ELF-1 (cell line): Measurements from ENCODE around the gene ITPKC.

Source experiments
- DNase-seq: peaks from one replicate; pipeline ENCODE4 v3.0.0-alpha.2; 2016; ENCODE audit warnings: low read depth, low spot score

The ITPKC gene

DNA sequence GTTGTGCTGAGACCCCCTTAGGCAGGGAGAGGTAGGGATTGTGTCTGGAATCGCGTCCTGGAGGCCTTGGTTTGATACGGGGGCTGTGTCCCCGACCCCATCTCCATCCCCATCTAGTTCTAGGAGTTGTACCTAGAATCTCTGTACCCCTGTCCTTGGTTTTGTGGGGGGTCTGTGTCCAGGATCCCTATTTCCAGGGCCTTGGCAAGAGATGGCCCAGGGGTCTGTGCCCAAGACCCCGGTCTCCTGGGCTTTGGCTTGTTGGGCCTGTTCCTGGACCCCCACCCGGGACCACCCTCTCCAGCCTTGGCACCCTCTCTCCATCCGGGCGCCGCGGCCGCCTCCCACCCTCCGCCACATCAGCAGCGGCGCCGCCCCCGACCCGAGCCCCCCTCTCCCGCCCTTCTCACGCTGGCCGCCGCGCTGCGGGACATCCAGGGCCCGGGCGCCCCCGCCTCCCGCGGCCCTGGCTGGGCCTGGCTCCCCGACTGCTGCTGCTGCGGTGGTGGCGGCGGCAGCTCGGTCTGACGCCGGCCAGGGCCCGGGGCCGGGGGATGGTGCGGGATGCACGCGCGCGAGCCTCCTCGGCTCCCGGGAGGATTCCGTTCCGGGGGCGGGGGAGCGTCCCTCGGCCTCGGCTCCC is 26.7 kb upstream of the ITPKC start, which contains the start of gene NUMBL:
Gene NUMBL (minus strand): TSS at position 602 of the 643 bp plus-strand sequence. CDS start 168 bp downstream, at position 434.
- peak; percentile 32 for DNase-seq

DNA sequence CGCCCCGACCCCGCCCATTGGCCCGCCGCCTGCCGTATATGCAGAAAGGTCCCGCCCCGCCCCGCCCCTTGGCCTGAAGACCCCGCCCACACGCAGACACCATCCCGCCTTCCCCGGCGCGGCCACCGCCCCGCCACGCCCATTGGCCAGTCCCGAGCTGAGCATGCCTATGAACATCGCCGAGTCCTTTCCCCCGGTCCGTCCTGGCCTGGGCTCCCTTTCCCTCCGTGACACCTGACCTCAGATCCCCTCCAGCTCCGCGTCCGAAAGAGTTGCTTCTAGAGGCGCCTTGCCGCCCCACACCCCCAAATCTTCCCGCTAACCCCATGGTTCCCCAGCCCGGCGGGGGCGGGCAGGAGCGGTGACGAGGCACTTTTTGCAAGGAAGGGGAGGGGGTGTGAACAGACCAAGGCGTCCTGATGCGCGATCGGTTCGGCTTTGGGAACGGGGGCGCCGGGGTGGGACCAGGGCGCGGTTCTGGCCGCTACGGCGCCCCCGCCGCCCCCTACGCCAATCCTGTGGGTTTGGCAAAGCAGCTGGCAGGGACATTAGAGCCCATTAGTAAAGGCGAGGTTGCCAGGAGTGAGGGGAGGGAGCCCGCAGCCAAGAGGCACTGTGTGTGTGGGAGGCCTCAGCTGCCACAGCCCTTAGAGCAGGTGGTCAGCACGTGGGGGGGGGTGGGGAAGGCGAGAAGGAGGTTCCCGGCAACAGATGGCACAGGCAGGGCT is 26.1 kb upstream of the ITPKC start:
- DNase-seq: peak; percentile 91

- DNase-seq: peak; percentile 15
Measured at GRCh38 chr19:40691421-40692211, 25.3 kb upstream of the ITPKC start.

- DNase-seq: no peak
Measured at GRCh38 chr19:40692212-40692551, 24.7 kb upstream of the ITPKC start.

DNA sequence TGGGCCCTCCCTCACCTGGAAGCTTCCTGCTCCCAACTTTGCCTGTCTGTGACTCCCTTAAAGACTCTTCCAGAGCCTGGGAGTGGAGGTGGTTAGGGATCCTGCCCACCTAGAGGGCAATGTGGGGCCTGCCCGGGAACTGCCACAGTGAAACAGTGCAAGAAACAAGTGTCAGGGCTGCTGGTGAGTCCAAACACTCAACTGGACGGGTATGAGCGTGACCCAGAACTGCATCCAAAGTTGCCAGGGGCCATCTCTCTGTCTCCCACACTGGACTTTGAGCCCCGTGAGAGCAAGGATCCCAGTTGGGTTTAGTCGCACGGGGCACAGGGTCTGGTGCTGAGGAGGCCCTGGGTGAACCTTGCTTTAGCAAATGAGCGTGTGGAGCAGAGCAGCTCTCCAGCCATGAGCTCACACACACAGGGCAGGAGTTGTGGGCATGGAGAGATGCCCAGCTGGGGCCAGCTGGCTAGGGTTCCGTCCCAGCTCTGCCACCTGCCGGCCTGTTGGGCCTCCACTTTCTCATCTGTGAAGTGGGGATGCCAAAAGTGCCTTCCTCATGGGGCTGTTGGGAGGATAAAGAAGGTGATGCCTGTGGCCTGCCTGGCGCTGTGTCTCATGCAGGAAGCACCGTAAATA is 23.6 kb upstream of the ITPKC start:
- no peak for DNase-seq

DNA sequence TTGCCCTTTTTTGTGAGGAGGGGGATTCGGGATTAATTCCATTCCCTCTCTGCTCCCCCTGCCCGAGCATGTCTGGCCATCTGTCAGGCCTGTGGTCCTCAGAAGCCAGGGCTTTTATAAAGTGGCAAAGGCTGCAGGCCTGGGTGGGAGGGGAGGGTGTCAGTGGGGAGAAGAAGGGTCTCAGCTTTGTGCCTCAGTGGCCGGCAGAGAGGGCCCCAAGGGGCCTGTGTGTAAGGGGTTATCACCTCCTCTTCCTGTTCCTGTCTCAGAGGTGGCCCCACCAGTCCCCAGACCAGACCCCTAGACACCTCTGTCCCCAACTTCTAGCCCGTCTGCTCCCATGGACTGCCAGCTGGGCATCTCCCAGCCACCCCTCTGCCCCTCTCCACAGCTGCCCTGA is 23.0 kb upstream of the ITPKC start:
- no peak for DNase-seq

DNA sequence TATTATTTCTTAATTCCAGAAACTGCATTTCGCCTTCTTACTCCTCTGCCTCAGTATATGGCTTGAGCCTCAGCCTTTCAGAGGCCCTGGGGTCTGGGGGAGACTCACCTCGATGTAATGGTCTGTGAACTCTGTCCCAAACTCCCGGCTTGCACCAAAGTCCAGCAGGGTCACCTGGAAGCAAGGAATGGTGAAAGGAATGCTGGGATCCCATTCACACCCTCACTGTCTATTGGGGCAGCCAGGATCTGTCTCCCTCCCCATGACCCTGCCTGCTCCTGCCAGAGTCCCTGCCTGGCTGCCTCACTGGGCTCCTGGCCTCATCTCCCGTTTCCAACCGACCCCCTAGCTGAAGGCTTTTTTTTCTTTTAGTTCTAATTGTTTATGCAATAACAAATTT is 21.0 kb upstream of the ITPKC start:
- no peak for DNase-seq

- no peak for DNase-seq
Measured at GRCh38 chr19:40697007-40697406, 19.9 kb upstream of the ITPKC start.

DNA sequence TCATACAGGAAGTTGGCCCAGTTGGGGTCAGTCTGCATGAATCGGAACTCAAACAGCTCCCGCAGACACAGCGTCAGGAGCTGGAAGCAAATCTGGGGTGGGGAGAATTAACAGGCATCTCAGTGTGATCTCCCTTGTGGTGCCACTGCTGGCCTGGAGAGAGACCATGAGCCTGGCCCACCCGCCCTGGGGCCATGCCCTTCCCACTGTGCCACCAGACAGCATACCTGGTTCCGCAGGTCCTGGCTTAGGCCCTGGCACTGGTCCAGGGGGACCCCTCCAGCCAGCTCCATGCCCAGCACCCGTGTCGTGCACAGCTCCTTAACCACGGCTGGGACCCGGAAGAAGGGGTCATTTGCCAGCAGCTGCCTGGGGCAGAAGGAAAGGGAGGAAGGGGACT is 16.8 kb upstream of the ITPKC start:
- DNase-seq: no peak

DNA sequence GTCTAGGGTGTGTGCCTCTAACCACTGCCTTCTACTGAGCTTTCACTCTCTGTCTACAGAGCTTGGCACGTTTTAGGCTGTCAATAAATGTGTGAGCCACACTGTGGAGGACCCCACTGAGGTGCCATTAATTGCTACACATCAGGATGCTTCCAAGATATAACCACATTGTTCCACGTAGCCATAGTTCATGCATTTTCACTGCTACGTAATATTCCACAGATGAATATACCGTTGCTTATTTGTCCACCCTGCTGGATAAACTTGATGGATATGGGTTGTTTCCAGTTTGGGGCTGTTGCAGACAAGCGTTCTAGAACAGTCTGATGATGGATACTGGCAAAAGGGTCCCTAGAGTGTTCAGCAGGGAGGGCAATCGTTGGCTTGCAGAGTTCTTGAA is 15.2 kb upstream of the ITPKC start:
- no peak for DNase-seq

DNA sequence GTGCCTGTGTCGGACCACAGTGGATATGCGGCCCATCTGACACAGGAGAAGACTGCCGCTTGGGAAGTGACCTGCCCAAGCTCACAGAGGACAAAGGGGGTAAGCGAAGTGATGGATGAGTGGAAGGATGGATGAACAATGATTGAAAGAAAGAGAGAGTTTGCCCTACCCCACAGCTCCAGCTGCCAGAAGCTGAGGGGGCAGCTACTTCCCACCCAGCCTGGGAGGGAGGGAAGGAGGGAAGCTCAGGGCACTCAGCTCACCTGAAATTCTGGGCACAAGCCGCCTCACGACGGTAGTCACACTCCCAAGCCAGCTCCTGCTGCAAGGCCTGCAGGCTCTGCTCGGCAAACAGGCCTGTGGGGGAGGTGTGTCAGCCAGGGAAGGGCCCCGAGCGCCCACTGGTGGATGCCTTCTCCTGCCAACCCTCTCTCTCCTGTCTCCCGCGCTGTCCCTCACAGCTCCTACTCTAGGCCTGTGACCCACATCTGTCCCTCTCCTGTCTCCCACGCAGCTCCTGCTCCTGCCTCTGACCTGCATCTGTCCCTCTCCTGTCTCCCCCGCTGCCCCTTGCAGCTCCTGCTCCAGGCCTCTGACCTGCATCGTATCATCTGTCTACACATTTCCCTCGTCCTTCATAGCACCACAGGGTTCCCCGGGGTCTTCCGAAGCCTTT is 14.4 kb upstream of the ITPKC start:
- DNase-seq: peak; percentile 88

GRCh38 chr19:40703029-40703755 is 13.7 kb upstream of the ITPKC start:
- no peak for DNase-seq

- no peak for DNase-seq
Measured at GRCh38 chr19:40704491-40705361, 12.2 kb upstream of the ITPKC start.

DNA sequence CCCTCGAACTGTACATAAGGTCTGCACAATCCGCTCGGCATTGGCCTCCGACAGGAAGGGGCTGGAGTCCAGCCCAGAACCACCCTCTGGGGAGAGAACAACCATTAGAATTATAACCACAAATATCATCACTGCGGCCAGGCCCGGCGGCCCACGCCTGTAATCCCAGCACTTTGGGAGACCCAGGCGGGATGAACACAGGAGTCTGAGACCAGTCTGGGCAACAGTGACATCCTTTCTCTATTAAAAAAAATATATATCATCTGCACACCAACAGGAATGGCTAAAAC is 11.6 kb upstream of the ITPKC start:
- no peak for DNase-seq

DNA sequence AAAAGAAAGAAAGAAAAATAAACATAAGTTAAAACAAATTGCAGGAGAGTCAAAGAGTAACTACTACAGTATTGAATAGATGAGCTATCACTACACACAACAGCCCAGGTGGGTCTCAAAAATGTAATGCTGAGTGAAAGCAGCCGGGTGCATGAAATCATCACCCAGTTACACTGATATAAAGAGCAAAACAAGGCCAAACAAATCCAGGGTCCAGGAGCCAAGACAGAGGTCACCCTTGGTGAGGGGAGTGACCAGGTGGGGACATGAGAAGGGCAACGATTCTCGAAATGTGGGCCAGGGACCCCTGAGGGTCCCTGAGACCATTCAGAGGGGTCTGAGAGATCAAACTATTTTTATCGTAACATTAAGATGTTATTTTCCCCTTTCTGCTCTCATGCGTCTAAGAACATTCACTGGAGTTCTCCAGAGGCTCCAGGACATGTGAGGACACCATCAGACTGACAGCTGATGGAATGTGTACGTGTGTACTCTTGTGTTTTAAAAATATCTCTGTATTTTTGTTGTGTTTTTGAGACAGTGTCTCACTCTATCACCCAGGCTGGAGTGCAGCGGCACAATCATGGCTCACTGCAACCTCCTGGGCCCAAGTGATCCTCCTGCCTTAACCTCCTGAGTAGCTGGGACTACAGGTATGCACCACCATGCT is 10.8 kb upstream of the ITPKC start:
- DNase-seq: no peak

DNA sequence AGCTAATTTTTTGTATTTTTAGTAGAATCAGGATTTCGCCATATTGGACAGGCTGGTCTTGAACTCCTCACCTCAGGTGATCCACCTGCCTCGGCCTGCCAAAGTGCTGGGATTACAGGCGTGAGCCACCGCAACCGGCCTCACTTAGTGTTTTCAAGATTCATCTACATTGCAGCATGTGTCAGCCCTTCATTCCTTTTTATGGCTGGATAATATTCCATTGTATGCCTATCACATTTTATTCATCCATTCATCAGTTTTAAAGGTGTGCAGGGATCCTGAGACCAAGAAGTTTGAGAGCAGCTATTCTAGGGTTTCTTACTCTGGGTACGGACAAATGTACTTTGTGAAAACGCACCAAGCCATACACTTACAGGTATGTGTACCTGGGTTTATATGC is 9.3 kb upstream of the ITPKC start:
- DNase-seq: no peak

GRCh38 chr19:40709817-40710216 is 7.1 kb upstream of the ITPKC start:
- no peak for DNase-seq

- no peak for DNase-seq
Measured at GRCh38 chr19:40713939-40714338, 3.0 kb upstream of the ITPKC start.

- peak; percentile 95 for DNase-seq
Measured at GRCh38 chr19:40714441-40715299, 2.2 kb upstream of the ITPKC start.
